DMS53 treated with DMSO at 0.1 percent for 48 hours (cell line): ENCODE measurements around the gene NCF1.
"Not testable (repeated sequence)": the region's sequence is repeated elsewhere in the genome, so short reads cannot be mapped to it uniquely, and the experiment has no call there.

Experiments
- DNase-seq: peaks from one replicate; lab custom pipeline; 2025; ENCODE audit not compliant: unreplicated experiment; lab: John Stamatoyannopoulos, UW

Gene NCF1

GRCh38 chr7:74783595-74783994 lies 9.8 kb downstream of the NCF1 start:
- not testable (repeated sequence) for DNase-seq

DNA sequence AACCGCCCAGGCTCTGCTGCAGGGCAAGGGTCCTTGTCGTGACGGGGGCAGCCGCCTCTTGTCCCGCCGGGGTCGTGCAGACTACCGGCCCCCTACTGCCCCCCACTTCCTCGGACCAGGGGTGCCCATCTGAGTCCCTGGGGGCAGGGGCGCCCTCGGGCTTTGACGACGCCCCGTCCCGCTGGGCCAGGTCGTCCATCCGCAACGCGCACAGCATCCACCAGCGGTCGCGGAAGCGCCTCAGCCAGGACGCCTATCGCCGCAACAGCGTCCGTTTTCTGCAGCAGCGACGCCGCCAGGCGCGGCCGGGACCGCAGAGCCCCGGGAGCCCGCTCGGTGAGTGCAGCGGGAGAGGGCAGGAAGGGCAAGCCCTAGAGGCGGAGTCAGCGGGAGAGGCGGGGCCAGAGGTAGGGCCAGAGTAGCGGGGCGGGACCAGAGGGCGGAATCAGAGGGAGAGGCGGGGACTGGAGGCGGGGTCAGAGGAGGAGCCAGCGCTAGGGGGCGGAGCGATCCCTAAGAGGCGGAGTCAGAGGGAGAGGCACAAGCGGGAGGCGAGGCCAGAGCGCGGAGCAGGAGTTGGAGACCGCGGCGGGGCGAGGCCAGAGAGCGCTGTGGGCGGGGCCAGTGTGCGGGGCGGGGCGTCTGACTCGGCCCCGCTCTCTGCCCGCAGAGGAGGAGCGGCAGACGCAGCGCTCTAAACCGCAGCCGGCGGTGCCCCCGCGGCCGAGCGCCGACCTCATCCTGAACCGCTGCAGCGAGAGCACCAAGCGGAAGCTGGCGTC lies 14.7 kb downstream of the NCF1 start:
- DNase-seq = peak; percentile 61

DNA sequence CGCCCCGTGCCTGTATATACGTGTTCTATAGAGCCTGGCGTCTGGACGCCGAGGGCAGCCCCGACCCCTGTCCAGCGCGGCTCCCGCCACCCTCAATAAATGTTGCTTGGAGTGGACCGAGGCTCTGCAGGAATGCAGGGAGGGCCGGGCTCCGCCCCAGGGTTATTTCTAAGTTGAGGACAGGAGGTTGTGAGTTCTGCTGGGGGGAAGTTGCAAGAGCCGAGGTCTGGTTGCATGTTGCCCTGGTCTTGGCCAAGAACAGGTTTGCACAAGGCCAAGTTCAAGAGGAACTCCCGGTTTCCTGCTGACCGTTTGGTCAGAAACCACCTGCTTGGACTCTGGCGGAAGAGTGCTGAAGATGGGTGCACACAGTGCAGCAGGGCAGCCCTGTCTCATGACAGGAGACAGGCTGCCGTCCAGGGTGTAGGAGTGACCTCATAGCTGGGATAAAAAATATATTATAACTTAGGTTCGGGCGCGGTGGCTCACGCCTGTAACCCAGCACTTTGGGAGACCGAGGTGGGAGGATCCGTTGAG lies 15.5 kb downstream of the NCF1 start:
- not testable (repeated sequence) for DNase-seq

- DNase-seq = not testable (repeated sequence)
Observed at GRCh38 chr7:74797848-74798622, 24.2 kb downstream of the NCF1 start.

- not testable (repeated sequence) for DNase-seq
Observed at GRCh38 chr7:74798644-74799043, 24.8 kb downstream of the NCF1 start.

- DNase-seq = not testable (repeated sequence)
Observed at GRCh38 chr7:74815882-74816281, 42.1 kb downstream of the NCF1 start.

- not testable (repeated sequence) for DNase-seq
Observed at GRCh38 chr7:74820146-74820805, 46.5 kb downstream of the NCF1 start.

DNA sequence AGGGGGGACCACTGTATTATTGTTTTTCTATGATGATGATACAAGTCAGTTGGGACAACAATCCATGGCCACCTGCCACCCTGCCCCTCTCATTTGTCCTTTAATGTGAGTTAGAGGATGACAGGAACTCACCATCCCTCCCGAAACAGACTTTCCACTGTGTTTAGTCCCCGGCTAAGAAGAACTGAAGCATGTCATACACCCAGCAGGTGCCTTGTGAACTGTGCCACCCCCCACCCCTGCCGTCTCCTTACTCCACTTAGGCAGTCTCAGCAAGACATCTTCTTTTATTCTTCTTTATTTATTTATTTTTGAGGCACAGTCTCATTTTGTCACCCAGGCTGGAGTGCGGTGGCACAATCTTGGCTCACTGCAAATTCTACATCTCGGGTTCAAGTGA lies 47.4 kb downstream of the NCF1 start:
- not testable (repeated sequence) for DNase-seq

- DNase-seq = not testable (repeated sequence)
Observed at GRCh38 chr7:74829959-74830358, 56.1 kb downstream of the NCF1 start.

- DNase-seq = not testable (repeated sequence)
Observed at GRCh38 chr7:74830411-74830810, 56.6 kb downstream of the NCF1 start.
